HCT116 (cell line): ENCODE measurements around the gene SCARB1. TPM values are rescaled to one million over a fixed set of nuclear protein-coding genes. Genes with fewer than 3 reads are reported as not detected.

ENCODE experiments used
- ATAC-seq: fragments of 200-7000 bp; cut with Tn5 transposase; 2 replicates; pipeline ENCODE4 v1.9.1; 2020; ENCODE audit warnings: mild to moderate bottlenecking, moderate library complexity
- BruUV-seq: library from RNA; stranded (reverse); fragments of 400-500 nt; replicated peaks from 2 replicates; lab custom pipeline; 2021; lab: Mats Ljungman, UMichigan
- CTCF ChIA-PET: fragments of 300-600 bp; sonication (Branson Sonifier 250); formaldehyde crosslinking; loops from one replicate; lab custom pipeline; 2021; ENCODE audit warnings: antibody characterized with exemption; lab: Charles Lee
- POLR2A ChIA-PET: fragments of 300-600, 350-600 bp; sonication (Branson Sonifier 250); formaldehyde crosslinking; loops from one replicate; lab custom pipeline; 2021; ENCODE audit warnings: antibody characterized with exemption; lab: Charles Lee
- RAD21 ChIA-PET, 2 experiments: fragments of 300-600 bp; sonication (Branson Sonifier 250); formaldehyde crosslinking; loops; one replicate each; lab custom pipeline; 2023; ENCODE audit warnings: low total read pairs in 2 of 2; ENCODE audit not compliant: uncharacterized antibody in 2 of 2, unreplicated experiment in 2 of 2, low non-redundant PET in 1 of 2; lab: Charles Lee
- DNase-seq: peaks from one replicate; pipeline ENCODE4 v3.0.0-alpha.2; 2010; ENCODE audit warnings: low read depth, low spot score
- H2AFZ ChIP-seq: fragments of 200-600 bp; shearing (Covaris generic), sonication (generic); 2 replicates; pipeline ENCODE4 v1.6.1; 2017; ENCODE audit warnings: low read depth, mixed run types, mixed read lengths, antibody characterized with exemption, low read length; ENCODE audit not compliant: poor library complexity, severe bottlenecking
- H3K27ac ChIP-seq: 2 replicates; pipeline ENCODE4 v1.5.1; 2012; ENCODE audit warnings: low read depth, low read length
- H3K27me3 ChIP-seq: fragments of 200-600 bp; sonication (generic); 2 replicates; pipeline ENCODE4 v1.6.1; 2016; ENCODE audit warnings: mixed run types, low read length, mixed read lengths; ENCODE audit not compliant: insufficient read depth
- H3K36me3 ChIP-seq, 2 experiments: fragments of 200-500 bp in 1 of 2; fragments of 200-600 bp in 1 of 2; sonication (Bioruptor generic) in 1 of 2; sonication (generic) in 1 of 2; 2 replicates each; pipeline versions ENCODE4 v1.5.1 to v1.6.1; 2014 to 2016; ENCODE audit warnings: low read length in 2 of 2, inconsistent platforms in 1 of 2, mixed read lengths in 1 of 2, mixed run types in 1 of 2; ENCODE audit not compliant: insufficient read depth in 2 of 2, control insufficient read depth in 1 of 2
- H3K4me1 ChIP-seq, 2 experiments: fragments of 200-600 bp in 1 of 2; sonication (generic) in 1 of 2; 2 replicates each; pipeline versions ENCODE4 v1.5.1 to v1.6.1; 2012 to 2017; ENCODE audit warnings: low read length in 2 of 2, inconsistent platforms in 1 of 2, mild to moderate bottlenecking in 1 of 2, mixed read lengths in 1 of 2, mixed run types in 1 of 2, moderate library complexity in 1 of 2; ENCODE audit not compliant: insufficient read depth in 2 of 2, control insufficient read depth in 1 of 2
- H3K4me2 ChIP-seq: fragments of 200-600 bp; sonication (generic); 2 replicates; pipeline ENCODE4 v1.6.1; 2017; ENCODE audit warnings: mixed run types, low read length, mixed read lengths
- H3K4me3 ChIP-seq, 2 experiments: fragments of 200-600 bp in 1 of 2; sonication (generic) in 1 of 2; replicated peaks in 1 of 2; 2 replicates each; pipeline ENCODE4 v1.5.1; 2011 to 2016; ENCODE audit warnings: low read length in 2 of 2, control low read depth in 1 of 2, low read depth in 1 of 2, mild to moderate bottlenecking in 1 of 2, mixed read lengths in 1 of 2, mixed run types in 1 of 2
- H3K79me2 ChIP-seq: fragments of 200-600 bp; sonication (generic); 2 replicates; pipeline ENCODE4 v1.6.1; 2017; ENCODE audit warnings: mild to moderate bottlenecking, mixed run types, low read length, moderate library complexity, mixed read lengths; ENCODE audit not compliant: insufficient read depth
- H3K9ac ChIP-seq: fragments of 200-600 bp; sonication (generic); 2 replicates; pipeline ENCODE4 v1.6.1; 2016; ENCODE audit warnings: low read length, mixed read lengths
- H3K9me2 ChIP-seq: fragments of 200-600 bp; sonication (generic), shearing (Covaris generic); 2 replicates; pipeline ENCODE4 v1.6.1; 2017; ENCODE audit warnings: mixed run types, mild to moderate bottlenecking, moderate library complexity; ENCODE audit not compliant: insufficient read depth
- H3K9me3 ChIP-seq, 2 experiments: fragments of 200-500 bp in 1 of 2; fragments of 200-600 bp in 1 of 2; sonication (Bioruptor generic) in 1 of 2; sonication (generic) in 1 of 2; 2 replicates each; pipeline ENCODE4 v1.6.1; 2014 to 2017; ENCODE audit warnings: low read length in 2 of 2, mixed read lengths in 2 of 2, inconsistent platforms in 1 of 2, low read depth in 1 of 2, mild to moderate bottlenecking in 1 of 2, mixed run types in 1 of 2, moderate library complexity in 1 of 2; ENCODE audit not compliant: control insufficient read depth in 1 of 2, insufficient read depth in 1 of 2
- H4K20me1 ChIP-seq: fragments of 200-600 bp; sonication (generic), shearing (Covaris generic); 2 replicates; pipeline ENCODE4 v1.6.1; 2017; ENCODE audit warnings: mixed run types, mild to moderate bottlenecking, moderate library complexity; ENCODE audit not compliant: insufficient read depth
- CBX3 ChIP-seq: IDR thresholded peaks from 2 replicates; pipeline ENCODE4 v1.6.1; 2012; ENCODE audit warnings: low read depth
- CTCF ChIP-seq, 3 experiments: fragments of 200-600 bp in 1 of 3; sonication (generic) in 1 of 3; IDR thresholded peaks in 2 of 3; conservative IDR thresholded peaks in 1 of 3; 2 replicates each; pipeline ENCODE4 v1.5.1; 2012 to 2017; ENCODE audit warnings: low read depth in 2 of 3, low read length in 2 of 3, antibody characterized with exemption in 1 of 3, borderline replicate concordance in 1 of 3, control low read depth in 1 of 3, mild to moderate bottlenecking in 1 of 3, mixed read lengths in 1 of 3, mixed run types in 1 of 3, moderate library complexity in 1 of 3; ENCODE audit not compliant: insufficient read depth in 1 of 3
- EGR1 ChIP-seq: IDR thresholded peaks from 2 replicates; pipeline ENCODE4 v1.6.1; 2012; ENCODE audit warnings: low read depth
- ELF1 ChIP-seq: IDR thresholded peaks from 2 replicates; pipeline ENCODE4 v1.6.1; 2012; ENCODE audit warnings: low read depth, borderline replicate concordance
- EZH2 ChIP-seq: fragments of 200-600 bp; sonication (generic); IDR thresholded peaks from 2 replicates; pipeline ENCODE4 v1.6.1; 2017; ENCODE audit warnings: antibody characterized with exemption, mixed run types
- FOSL1 ChIP-seq: IDR thresholded peaks from 2 replicates; pipeline ENCODE4 v1.6.1; 2012; ENCODE audit warnings: low read depth
- JUND ChIP-seq: IDR thresholded peaks from 2 replicates; pipeline ENCODE4 v1.6.1; 2012
- MAX ChIP-seq: IDR thresholded peaks from 2 replicates; pipeline ENCODE4 v1.6.1; 2012
- RAD21 ChIP-seq: IDR thresholded peaks from 2 replicates; pipeline ENCODE4 v1.6.1; 2012; ENCODE audit warnings: low read depth, mild to moderate bottlenecking
- REST ChIP-seq: IDR thresholded peaks from 2 replicates; pipeline ENCODE4 v1.6.1; 2012; ENCODE audit warnings: low read depth
- SIN3A ChIP-seq: IDR thresholded peaks from 2 replicates; pipeline ENCODE4 v1.6.1; 2012; ENCODE audit warnings: low read depth
- SP1 ChIP-seq: IDR thresholded peaks from 2 replicates; pipeline ENCODE4 v1.6.1; 2012; ENCODE audit warnings: low read depth
- SRF ChIP-seq: IDR thresholded peaks from 2 replicates; pipeline ENCODE4 v1.6.1; 2012; ENCODE audit warnings: low read depth
- YY1 ChIP-seq: IDR thresholded peaks from 2 replicates; pipeline ENCODE4 v1.6.1; 2011; ENCODE audit warnings: low read length, low read depth, moderate library complexity, mild to moderate bottlenecking; ENCODE audit not compliant: insufficient replicate concordance; ENCODE audit errors: extremely low read depth
- ZBTB33 ChIP-seq: IDR thresholded peaks from 2 replicates; pipeline ENCODE4 v1.6.1; 2011; ENCODE audit warnings: mild to moderate bottlenecking, low read length, moderate library complexity; ENCODE audit not compliant: insufficient replicate concordance; ENCODE audit errors: extremely low read depth
- ZFX ChIP-seq: fragments of 450-650 bp; IDR thresholded peaks from 2 replicates; pipeline ENCODE4 v1.6.1; 2017
- ZNF274 ChIP-seq: fragments of 200-500 bp; sonication (Bioruptor generic); IDR thresholded peaks from 2 replicates; pipeline ENCODE4 v1.6.1; 2014; ENCODE audit warnings: mild to moderate bottlenecking, low read depth, low read length, inconsistent platforms
- intact Hi-C: fragments of 100-400 bp; cut with micrococcal nuclease; formaldehyde crosslinking; loops from 2 replicates; pipeline ENCODE4 v1.10.0; 2022
- total RNA-seq: library from RNA; stranded (reverse); gene quantifications from one replicate; pipeline ENCODE4 v1.2.1, GENCODE V29; 2021; ENCODE audit not compliant: unreplicated experiment

The SCARB1 gene
- total RNA-seq, 1 experiment from 2014 or later = 95.5 TPM

- TF ChIP-seq YY1 (peak; percentile 45), ZNF274 (no peak), FOSL1 (no peak), SRF (no peak), REST (no peak), MAX (no peak), EGR1 (no peak), RAD21 (peak; percentile 88), SP1 (no peak; the same call in 1 of the 2 replicates), ELF1 (no peak), CBX3 (peak; percentile 34; the same call in 1 of the 2 replicates), CTCF (IDR thresholded peaks at IDR 0.05 in 2 of 3, conservative IDR thresholded peaks at IDR 0.05 in 1 of 3; ENCODE audit: borderline replicate concordance in 1 of 3, insufficient read depth in 1 of 3, low read depth in 2 of 3, low read length in 2 of 3) (peak; percentile 84 to 99 (median 96)), ZBTB33 (no peak), EZH2 (no peak), JUND (no peak), SIN3A (no peak), ZFX (no peak)
- intact Hi-C loops = loop anchor here (5.0 kb wide), 2 partner anchors 71 to 861 kb away; no protein-coding TSS in a partner anchor
- H3K9me3 ChIP-seq = no peaks in the 10 kb centered on the region
Measured at GRCh38 chr12:124898200-124898922, 34.7 kb upstream of the SCARB1 start.

More at GRCh38 chr12:124898200-124898922, 34.7 kb upstream of the SCARB1 start:
- Histone ChIP-seq H3K4me3 (no peak overlapping the region), H3K27ac (no peak overlapping the region), H4K20me1 (no peaks in the 10 kb centered on the region), H2AFZ (no peak overlapping the region), H3K4me2 (peak overlapping the region; percentile 30), H3K36me3 (no peaks in the 10 kb centered on the region), H3K4me1 (peaks cover 6 to 20% of the 10 kb centered on the region in 2 experiments; a peak in 3 of 4 replicates), H3K79me2 (no peaks in the 10 kb centered on the region), H3K27me3 (no peaks in the 10 kb centered on the region), H3K9me2 (no peaks in the 10 kb centered on the region), H3K9ac (no peak overlapping the region)
- peak; percentile 95 for ATAC-seq
- no TSS peak for BruUV-seq
- ChIA-PET RAD21 (no interaction called here), CTCF (no interaction called here), POLR2A (no interaction called here)
- no peak for DNase-seq
